Neural cell (in vitro differentiated cells): ENCODE measurements around the gene USP6. TPM values are rescaled to one million over a fixed set of nuclear protein-coding genes. Genes with fewer than 3 reads are reported as not detected.

Experiments used
- H2AFZ ChIP-seq: fragments of 200-600, 300-800 bp; sonication (generic), shearing (Covaris generic); 2 replicates; pipeline ENCODE4 v1.6.0; 2014; ENCODE audit warnings: low read depth, mild to moderate bottlenecking, antibody characterized with exemption, low read length, moderate library complexity
- H3F3A ChIP-seq: fragments of 200-600 bp; shearing (Covaris generic); 2 replicates; pipeline ENCODE4 v1.6.1; 2016; ENCODE audit warnings: mild to moderate bottlenecking, moderate library complexity, mixed read lengths, antibody characterized with exemption, low read length; ENCODE audit not compliant: insufficient read depth, poor library complexity, severe bottlenecking
- H3K27ac ChIP-seq: fragments of 200-600, 300-800 bp; sonication (generic), shearing (Covaris generic); 2 replicates; pipeline ENCODE4 v1.5.1; 2014; ENCODE audit warnings: mild to moderate bottlenecking, low read length, moderate library complexity
- H3K27me3 ChIP-seq: fragments of 300-800, 200-600 bp; sonication (generic), shearing (Covaris generic); 2 replicates; pipeline ENCODE4 v1.6.0; 2014; ENCODE audit warnings: mild to moderate bottlenecking, low read depth, low read length, moderate library complexity; ENCODE audit not compliant: insufficient read depth
- H3K36me3 ChIP-seq: fragments of 300-800, 200-600 bp; sonication (generic), shearing (Covaris generic); 2 replicates; pipeline ENCODE4 v1.5.1; 2014; ENCODE audit warnings: mild to moderate bottlenecking, antibody characterized with exemption, low read length, moderate library complexity; ENCODE audit not compliant: insufficient read depth
- H3K4me2 ChIP-seq: fragments of 300-800, 200-600 bp; sonication (generic), shearing (Covaris generic); 2 replicates; pipeline ENCODE4 v1.6.0; 2014; ENCODE audit warnings: mild to moderate bottlenecking, low read length
- H3K4me3 ChIP-seq: fragments of 300-800, 200-600 bp; sonication (generic), shearing (Covaris generic); 2 replicates; pipeline ENCODE4 v1.5.1; 2014; ENCODE audit warnings: mild to moderate bottlenecking, low read length, moderate library complexity
- H3K79me2 ChIP-seq: fragments of 200-600 bp; shearing (Covaris generic); replicated peaks from 2 replicates; pipeline ENCODE4 v1.6.0; 2014; ENCODE audit warnings: mild to moderate bottlenecking, low read length, moderate library complexity; ENCODE audit not compliant: insufficient read depth
- H3K9ac ChIP-seq: fragments of 300-800, 200-600 bp; sonication (generic), shearing (Covaris generic); 2 replicates; pipeline ENCODE4 v1.6.1; 2016; ENCODE audit warnings: mild to moderate bottlenecking, low read length, mixed read lengths
- H3K9me2 ChIP-seq: fragments of 200-600 bp; shearing (Covaris generic); 2 replicates; pipeline ENCODE4 v1.6.1; 2016; ENCODE audit warnings: mild to moderate bottlenecking, low read length, mixed read lengths; ENCODE audit not compliant: insufficient read depth
- H3K9me3 ChIP-seq: fragments of 200-600, 300-800 bp; sonication (generic), shearing (Covaris generic); 2 replicates; pipeline ENCODE4 v1.6.1; 2016; ENCODE audit warnings: mild to moderate bottlenecking, mixed run types, low read length, moderate library complexity, mixed read lengths
- H4K20me1 ChIP-seq: fragments of 200-600 bp; shearing (Covaris generic); 2 replicates; pipeline ENCODE4 v1.6.1; 2016; ENCODE audit warnings: mild to moderate bottlenecking, mixed run types; ENCODE audit not compliant: insufficient read depth
- EP300 ChIP-seq: fragments of 450-650 bp; conservative IDR thresholded peaks from 2 replicates; pipeline ENCODE4 v1.6.1; 2014; ENCODE audit warnings: antibody characterized with exemption, mild to moderate bottlenecking, moderate library complexity; ENCODE audit not compliant: poor library complexity, severe bottlenecking
- EZH2 ChIP-seq: fragments of 200-600, 300-800 bp; shearing (Covaris generic), sonication (generic); IDR thresholded peaks from 2 replicates; pipeline ENCODE4 v1.6.1; 2014; ENCODE audit warnings: antibody characterized with exemption, low read length, borderline replicate concordance, mild to moderate bottlenecking; ENCODE audit not compliant: insufficient read depth, poor library complexity, severe bottlenecking
- MXI1 ChIP-seq: fragments of 450-650 bp; conservative IDR thresholded peaks from 2 replicates; pipeline ENCODE4 v1.6.1; 2014; ENCODE audit warnings: antibody characterized with exemption, mild to moderate bottlenecking; ENCODE audit not compliant: poor library complexity, severe bottlenecking
- POLR2AphosphoS5 ChIP-seq: IDR thresholded peaks from 2 replicates; pipeline ENCODE4 v1.6.1; 2012
- RAD21 ChIP-seq: fragments of 450-650 bp; conservative IDR thresholded peaks from 2 replicates; pipeline ENCODE4 v1.6.1; 2014; ENCODE audit warnings: antibody characterized with exemption, mild to moderate bottlenecking, moderate library complexity
- REST ChIP-seq: IDR thresholded peaks from 2 replicates; pipeline ENCODE4 v1.6.1; 2012; ENCODE audit warnings: borderline replicate concordance
- SMC3 ChIP-seq: fragments of 450-650 bp; conservative IDR thresholded peaks from 2 replicates; pipeline ENCODE4 v1.6.1; 2014; ENCODE audit warnings: antibody characterized with exemption, mild to moderate bottlenecking, moderate library complexity; ENCODE audit not compliant: poor library complexity
- TAF1 ChIP-seq: IDR thresholded peaks from 2 replicates; pipeline ENCODE4 v1.6.1; 2012; ENCODE audit warnings: low read depth
- polyA plus RNA-seq: library from polyadenylated mRNA; depleted of rRNA; stranded (reverse); fragments of >200 nt; gene quantifications from 2 replicates; pipeline ENCODE4 v1.2.3, GENCODE V29; 2014
- TF ChIP-seq, protein P1 (sequence below): fragments of 450-650 bp; IDR thresholded peaks from 2 replicates; pipeline ENCODE4 v1.5.1; 2014; ENCODE audit warnings: antibody characterized with exemption, mild to moderate bottlenecking, moderate library complexity; ENCODE audit not compliant: poor library complexity, severe bottlenecking

Gene USP6
- polyA plus RNA-seq, 1 donor from 2014 or later = not detected

- TF ChIP-seq EZH2 (no peak), POLR2AphosphoS5 (no peak), SMC3 (no peak), RAD21 (no peak), MXI1 (no peak)
Measured at GRCh38 chr17:5092218-5093010, 23.4 kb upstream of the USP6 start (continued).

- Histone ChIP-seq H3K4me2 (no peak overlapping the region), H3K36me3 (no peaks in the 10 kb centered on the region), H3K27ac (no peak overlapping the region), H3K9me3 (peaks cover 28% of the 10 kb centered on the region), H3K9me2 (no peaks in the 10 kb centered on the region), H3K27me3 (peaks cover 6% of the 10 kb centered on the region), H3K79me2 (no peaks in the 10 kb centered on the region), H2AFZ (no peak overlapping the region), H3F3A (no peaks in the 10 kb centered on the region), H4K20me1 (no peaks in the 10 kb centered on the region), H3K4me3 (peak overlapping the region; percentile 57), H3K9ac (no peak overlapping the region)
- TF ChIP-seq MXI1 = no peak
- TF ChIP-seq, protein P1, sequence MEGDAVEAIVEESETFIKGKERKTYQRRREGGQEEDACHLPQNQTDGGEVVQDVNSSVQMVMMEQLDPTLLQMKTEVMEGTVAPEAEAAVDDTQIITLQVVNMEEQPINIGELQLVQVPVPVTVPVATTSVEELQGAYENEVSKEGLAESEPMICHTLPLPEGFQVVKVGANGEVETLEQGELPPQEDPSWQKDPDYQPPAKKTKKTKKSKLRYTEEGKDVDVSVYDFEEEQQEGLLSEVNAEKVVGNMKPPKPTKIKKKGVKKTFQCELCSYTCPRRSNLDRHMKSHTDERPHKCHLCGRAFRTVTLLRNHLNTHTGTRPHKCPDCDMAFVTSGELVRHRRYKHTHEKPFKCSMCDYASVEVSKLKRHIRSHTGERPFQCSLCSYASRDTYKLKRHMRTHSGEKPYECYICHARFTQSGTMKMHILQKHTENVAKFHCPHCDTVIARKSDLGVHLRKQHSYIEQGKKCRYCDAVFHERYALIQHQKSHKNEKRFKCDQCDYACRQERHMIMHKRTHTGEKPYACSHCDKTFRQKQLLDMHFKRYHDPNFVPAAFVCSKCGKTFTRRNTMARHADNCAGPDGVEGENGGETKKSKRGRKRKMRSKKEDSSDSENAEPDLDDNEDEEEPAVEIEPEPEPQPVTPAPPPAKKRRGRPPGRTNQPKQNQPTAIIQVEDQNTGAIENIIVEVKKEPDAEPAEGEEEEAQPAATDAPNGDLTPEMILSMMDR = no peak
- no peak for TF ChIP-seq SMC3
- TF ChIP-seq REST = no peak
- TF ChIP-seq POLR2AphosphoS5 = no peak
- no peak for TF ChIP-seq EZH2
- TF ChIP-seq TAF1 = no peak
- TF ChIP-seq RAD21 = no peak
- no peak for TF ChIP-seq EP300
Measured at GRCh38 chr17:5096731-5097100, 19.1 kb upstream of the USP6 start.
